IPS DF 19.7 (cell line): ENCODE measurements around the gene PRR15.

Experiments used
- DNase-seq: peaks from one replicate; pipeline ENCODE4 v3.0.0-alpha.2; 2013; ENCODE audit warnings: low read depth, low spot score

The PRR15 gene, protein sequence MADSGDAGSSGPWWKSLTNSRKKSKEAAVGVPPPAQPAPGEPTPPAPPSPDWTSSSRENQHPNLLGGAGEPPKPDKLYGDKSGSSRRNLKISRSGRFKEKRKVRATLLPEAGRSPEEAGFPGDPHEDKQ

DNA sequence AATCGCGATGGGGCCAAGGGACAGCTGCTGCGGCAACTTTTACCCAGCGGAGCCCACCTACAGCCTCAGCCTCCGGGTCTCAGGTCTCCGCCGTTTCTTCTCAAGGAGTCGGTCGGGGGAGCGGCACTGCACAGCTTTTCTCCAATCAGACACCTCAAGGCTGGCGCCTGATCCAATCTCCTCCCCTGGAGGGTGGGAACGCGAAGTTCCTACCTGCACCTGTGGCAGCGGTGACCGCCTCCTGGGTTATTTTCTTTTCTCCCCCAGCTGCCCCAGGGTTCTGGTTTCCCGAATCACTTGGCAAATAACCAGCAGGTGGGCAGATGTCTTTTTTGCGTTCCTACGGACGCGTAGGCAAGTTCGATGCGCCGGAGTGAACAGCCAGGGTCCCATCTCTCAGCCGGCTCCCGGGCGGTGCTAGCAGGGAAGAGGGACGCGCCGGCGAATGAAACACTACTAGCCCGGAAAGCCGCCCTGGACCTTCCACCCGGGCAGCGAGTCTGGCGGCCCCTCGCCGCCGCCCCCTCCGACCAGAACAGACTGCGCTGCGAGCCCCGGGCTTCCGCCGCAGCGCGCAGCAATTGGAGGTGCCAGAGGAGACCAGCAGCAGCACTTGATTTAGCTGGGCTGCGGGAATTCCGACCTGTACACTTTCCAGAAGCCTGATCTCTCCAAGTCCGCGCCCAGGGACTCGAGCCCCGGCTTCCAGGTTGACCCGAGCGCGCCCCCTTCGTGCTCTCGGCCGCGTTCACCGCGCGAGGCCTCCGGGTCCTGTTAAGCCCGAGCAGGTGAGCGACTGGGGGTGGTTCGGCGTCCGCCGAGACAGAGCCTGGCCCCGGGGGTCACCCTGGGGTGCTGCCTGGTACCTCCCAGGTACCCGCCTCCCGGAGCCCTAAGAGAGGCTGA, at the start of gene PRR15:
PRR15 (plus strand) TSS at position 246 of the 906 bp plus-strand sequence. CDS start 2,495 bp downstream, outside the sequence.
- peak; percentile 65 for DNase-seq

DNA sequence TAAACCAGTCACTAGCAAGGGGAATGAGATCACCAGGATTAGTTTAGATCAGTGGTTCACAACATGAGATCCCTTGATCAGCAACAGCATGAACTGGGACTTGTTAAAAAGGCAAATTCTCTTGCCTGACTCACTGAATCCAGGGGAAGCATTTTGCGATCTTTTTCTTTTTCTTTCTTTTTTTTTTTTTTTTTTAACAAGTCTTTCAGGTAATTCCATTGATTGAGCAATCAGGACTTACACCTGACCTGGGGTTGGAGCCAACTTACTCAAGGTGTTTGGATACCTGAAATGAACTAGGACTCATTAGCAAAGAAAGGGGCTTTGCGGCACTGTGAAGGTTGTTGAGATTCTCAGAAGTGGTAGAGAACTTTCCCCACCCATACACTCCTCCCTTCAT, 47.1 kb upstream of the PRR15 start:
- no peak for DNase-seq

DNA sequence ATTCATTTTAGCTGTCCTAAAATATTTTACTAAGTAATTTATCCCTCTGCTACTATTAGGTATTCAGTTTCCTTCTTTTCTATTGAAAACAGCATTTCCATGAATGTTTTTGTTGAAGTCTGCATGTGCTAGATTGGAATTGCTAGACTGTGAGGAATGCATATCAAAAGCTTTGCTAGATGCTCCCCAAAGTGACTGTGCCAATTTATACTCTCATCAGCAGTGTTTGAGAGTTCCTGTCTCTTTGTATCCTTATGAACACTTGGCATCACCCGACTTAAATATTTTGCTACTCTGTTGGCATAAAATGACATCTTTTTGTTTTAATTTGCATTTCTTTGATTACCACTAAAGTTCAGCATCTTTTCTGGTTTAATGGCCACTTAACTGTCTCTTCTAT, 45.0 kb upstream of the PRR15 start:
- DNase-seq, result no peak

DNA sequence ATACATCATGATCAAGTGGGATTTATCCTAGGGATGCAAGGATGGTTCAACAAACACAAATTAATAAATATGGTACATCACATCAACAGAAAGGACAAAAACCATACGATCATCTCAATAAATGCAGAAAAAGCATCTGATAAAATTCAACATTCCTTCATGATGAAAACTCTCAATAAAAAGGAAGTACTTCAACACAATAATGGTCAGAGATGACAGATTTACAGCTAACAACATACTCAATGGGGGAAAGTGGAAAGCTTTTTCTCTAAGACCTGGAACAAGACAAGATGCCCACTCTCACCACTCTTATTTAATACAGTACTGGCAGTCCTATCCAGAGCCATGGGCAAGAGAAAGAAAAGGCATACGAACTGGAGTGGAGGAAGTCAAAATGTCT, 39.9 kb upstream of the PRR15 start:
- DNase-seq, result no peak

DNA sequence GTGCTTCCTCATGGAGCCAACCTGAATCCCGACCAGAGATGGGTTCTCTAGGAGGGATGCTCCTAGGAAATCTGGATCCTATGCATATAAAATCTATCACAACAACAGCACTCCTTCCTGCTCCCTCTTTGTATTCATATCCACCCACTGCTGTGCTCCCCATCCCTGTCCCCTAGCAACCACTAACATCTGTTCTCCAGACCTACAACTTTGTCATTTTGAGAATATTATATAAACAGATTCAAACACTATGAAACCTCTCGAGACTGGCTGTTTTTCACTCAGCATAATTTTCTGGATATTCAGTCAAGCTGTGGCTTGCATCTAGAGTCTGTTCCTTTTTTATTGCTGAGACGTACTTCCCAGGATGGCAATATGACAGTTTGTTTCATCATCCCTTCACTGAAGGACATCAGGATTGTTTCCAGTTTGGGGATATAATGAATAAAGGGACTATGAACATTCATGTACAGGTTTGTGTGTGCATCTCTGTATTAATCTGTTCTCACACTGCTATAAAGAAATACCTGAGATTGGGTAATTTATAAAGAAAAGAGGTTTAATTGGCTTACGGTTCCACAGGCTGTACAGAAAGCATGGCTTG, 36.0 kb upstream of the PRR15 start:
- DNase-seq, result no peak

DNA sequence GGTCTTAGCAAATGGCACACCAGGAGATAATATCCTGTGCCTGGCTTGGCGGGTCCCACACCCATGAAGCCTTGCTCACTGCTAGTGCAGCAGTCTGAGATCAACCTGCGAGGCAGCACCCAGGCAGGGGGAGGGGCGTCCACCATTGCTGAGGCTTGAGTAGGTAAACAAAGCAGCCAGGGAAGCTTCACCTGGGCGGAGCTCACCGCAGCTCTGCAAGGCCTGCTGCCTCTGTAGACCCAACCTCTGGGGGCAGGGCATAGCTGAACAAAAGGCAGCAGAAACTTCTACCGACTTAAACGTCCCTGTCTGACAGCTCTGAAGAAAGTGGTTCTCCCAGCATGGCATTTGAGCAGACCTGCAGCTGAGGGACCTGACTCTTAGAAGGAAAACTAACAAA, 35.1 kb upstream of the PRR15 start:
- DNase-seq, result peak; percentile 33

DNA sequence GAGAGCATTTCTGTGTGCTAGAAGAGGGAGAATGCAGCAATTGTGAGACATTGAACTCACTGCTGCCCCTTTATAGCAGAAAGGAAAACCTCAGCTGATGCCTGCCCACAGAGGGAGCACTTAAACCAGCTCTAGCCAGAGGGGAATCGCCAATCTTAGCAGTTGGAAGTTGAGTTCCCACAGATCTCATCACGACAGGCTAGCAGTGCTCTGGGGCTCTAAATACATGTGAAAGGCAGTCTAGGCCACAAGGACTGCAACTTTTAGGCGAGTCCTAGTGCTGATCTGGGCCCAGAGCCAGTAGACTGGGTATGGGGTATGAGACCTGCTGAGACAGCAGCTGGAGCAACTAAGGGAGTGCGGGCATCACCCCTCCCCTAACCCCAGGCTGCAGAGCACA, 25.2 kb upstream of the PRR15 start:
- no peak for DNase-seq

DNA sequence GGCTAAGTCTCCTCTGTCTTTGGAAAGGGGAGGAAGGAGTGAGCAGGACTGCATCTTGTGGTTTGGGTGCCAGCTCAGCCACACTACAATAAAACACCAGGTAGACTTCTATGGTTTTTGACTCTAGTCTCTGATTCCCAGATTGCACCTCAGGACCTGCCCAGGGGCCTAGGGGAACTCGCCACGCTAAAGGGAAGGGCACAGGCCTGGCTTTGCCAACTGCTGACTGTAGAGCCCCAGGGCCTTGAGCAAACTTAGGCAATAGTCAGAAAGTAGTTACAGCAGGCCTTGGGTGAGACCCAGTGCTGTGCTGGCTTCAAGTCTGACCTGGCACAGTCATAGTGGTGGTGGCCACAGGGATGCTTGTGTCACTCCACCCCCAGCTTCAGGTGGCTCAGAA, 24.2 kb upstream of the PRR15 start:
- DNase-seq, result no peak

DNA sequence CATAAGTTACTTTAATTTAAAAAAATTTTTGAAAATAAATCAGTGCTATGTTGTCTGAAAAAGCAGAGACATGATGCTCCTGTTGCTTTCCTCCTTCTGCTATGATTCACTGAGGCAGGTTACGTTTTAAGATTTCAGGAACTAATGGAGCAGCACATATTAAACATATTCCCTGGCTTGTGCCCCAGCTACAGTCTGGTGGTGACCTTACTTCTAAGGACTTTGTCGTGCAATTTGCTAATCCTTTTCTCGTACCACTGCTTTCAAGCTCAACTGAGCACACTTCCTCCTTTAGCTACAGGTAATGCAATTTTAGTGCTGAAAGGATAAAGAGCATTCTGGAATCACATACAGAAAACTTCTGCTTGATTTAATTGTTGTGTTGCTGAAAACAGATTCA, 16.2 kb upstream of the PRR15 start:
- DNase-seq, result no peak

DNA sequence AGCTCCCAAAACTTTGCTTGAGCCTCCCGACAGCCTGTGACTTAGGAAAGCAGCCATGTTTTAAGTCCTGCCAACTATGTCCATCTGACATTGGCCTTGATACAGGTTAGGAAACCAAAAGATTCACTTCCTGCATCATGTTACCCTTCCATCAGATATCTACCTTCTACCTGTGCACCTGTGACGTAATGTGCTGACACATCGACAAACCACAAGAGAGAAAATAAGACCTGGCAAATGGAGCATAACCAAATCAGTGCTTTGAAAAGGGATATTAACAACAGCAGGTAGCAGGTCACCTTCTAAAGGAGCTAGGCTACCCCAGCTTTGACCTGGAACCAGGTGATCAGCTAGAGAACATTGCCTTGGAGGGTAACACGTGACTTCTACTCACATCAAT, 14.8 kb upstream of the PRR15 start:
- no peak for DNase-seq

DNA sequence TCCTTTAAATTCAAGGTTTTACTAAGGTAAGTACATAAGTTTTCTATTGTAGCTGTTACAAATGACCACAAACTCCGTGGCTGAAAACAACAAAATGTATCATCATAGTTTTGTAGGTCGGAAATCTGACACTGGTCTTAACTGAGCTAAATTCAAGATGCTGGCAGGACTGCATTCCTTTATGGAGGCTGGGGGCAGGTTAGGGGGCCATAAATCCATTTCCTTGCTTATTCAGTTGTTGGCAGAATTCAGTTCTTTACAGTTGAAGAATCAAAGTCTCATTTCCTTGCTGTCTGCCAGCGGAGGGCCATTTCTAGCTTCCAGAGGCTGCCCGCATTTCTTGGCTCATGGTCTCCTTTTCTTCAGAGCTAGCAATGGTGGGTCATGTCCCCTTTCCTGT, 11.2 kb upstream of the PRR15 start:
- no peak for DNase-seq

DNA sequence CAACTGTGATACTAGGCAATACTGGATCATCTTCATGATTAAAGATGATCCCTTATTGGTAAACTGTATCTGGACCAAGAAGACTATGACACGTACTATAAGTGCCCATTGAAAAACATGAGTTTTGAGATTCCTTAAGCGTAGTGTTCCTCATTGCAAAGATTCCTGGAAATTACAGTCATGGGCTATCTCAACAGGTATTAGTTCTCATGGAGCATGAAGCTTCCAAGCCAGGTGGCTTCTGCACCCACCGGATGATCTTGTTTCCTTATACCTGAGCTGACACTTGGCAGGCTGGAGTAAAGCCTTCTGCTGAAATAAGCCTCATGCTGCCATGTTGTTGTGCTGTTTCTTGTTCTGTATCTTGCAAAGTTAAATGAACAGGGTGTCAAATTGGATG, 8.6 kb upstream of the PRR15 start:
- no peak for DNase-seq

DNA sequence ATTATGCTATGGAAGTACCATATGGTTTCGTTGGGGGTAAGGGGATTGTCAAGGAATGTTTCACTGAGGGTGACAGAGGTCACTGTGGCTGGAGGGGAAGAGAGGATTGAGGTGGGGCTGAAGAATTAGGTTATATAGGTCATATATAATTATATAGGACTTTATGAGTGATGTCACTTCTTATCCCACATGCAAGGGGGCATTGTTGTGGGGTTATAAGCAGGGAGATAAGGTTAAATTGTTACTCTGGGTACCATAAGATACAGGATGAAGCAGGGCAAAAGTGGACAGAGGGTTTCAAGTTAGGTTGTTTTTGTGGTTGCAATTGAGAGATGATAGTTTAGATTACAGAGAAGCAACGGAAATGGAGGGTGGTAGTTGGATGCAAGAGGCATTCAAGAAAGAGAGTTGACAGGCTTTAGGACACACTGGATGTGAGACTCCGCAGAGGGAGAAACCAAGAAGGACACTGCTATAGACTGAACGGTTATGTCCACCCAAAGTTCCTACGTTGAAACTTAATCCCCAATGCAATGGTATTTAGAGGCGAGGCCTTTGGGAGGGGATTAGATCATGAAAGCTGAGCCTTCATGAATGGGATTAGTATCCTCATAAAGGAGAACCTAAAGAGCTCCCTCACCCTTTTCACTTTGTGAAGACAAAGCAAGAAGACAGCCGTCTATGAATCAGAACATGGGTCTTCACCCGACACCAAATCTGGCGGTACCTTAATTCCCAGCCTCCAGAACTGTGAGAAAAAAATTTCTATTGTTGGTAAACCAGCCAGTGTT, 7.0 kb upstream of the PRR15 start:
- DNase-seq, result no peak

DNA sequence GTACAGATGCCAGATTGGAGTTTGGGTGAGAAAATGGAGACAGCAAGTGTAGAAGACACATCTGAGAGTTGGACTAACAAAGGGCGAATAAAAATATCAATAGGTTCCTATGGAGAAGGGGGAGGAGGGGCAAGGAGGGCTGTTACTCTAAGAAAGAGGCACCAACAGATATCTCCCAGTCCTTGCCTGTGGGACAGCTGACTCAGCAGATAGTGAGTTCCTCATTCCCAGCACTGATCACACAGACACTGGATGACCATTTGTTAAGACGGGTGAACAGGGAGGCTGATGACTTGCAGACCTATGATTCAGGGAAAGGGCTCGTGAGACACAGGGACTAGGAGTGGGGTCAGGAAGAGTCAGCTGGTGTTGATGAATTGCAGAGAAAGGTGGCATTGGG, 5.7 kb upstream of the PRR15 start:
- no peak for DNase-seq

DNA sequence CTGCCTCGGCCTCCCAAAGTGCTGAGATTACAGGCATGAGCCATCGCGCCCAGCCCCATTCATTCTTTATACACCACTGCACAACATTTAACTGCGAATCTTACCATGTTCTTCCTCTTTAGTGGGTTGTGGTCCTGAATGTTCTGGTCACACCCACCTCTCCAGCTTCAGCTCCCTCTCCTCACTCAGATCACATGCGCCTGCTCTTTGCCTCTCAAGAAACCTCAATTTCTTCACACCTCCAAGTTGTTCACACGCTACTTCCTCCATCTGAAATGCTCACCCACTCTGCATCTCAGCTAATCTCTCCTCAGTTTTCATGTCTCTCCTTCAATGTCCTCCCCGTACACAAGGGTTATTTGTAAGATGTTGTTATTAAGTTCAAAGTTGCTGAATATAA, 2.4 kb upstream of the PRR15 start:
- no peak for DNase-seq

DNA sequence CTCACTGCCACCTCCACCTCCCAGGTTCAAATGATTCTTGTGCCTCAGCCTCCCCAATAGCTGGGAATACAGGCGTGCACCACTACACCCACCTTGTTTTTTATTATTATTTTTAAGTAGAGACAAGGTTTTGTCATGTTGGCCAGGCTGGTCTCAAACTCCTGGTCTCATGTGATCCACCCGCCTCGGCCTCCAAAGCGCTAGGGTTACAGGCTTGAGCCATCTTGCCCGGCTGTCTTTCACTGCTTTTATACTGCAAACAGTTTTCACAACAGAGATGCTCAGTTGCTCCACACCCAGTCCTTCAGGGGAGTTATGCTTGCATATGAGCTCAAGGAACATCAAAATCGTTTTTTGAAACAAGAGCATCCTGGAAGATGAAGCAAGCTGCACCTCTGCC, 1.3 kb upstream of the PRR15 start:
- DNase-seq, result no peak

DNA sequence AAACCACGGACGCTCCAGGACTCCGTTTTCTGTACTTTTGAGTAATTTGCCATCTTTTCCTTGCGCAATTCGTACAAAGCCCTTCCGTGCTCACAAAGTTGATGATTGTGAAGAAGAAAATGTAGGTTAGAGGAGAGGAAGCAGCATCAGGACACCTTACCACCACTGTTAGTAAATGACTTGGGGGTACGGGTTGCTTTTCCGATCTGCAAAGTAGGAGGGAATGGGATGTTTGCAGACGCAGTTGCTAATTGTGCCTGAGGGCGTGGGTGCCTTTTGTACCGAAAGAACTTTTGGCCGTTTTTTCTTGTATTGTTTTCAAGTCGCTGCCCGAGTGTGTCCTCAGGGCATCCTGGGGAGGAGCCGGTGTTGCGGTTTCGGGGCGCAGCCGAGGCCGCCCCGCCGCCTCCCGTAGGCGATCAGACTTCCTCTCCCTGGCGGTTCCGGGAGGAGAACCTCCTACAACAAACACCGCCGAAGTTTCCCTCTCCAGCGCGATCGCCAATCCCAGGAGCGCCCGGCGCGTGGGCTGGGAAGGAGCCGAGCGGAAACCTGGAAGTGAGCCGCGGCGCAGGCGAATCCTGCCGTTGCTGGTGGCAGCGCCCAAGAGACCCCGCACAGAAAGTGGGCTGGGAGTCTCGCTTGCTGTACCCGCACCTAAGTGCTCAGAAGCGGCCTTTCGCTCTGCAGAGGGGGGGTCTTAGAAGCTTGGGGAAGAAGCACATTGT, 1.0 kb downstream of the PRR15 start:
- no peak for DNase-seq

DNA sequence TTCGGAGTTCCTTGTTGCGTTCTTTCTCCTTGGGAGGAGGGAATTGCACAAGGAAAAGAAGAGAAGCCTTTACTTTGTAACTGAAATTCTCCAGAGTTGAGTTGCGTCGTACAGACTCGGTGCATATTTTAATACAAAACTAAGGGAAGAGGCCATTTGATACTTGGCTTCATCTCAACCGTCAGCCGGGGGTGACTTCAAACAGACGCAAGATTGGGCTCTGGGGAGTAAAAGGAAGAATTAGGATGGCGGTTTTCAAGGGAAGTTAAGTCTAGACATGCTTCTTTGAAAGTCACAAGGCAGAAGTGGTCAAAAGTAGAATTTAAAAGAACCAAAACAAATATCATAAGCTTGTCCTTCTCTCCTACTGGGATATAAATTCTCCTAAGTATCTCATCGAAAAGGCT, 1.6 kb downstream of the PRR15 start:
- DNase-seq, result no peak

DNA sequence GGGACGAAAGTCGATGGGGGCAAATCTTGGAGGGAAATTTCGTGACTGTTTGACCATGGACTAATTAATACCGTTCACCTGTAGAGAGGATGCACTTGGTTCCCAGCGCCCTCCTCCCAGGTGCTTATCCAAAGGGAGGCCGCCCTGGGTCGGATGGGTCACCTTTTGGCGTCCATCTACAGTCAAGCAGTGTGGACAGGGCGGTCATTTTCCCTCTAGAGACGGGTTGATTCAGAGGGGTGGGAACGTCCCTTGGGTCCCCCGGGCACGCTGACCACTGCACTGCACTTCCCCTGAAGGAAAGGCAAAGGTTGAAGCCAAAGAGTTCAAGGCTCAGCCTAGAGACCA, 2.0 kb downstream of the PRR15 start:
- DNase-seq, result no peak

DNA sequence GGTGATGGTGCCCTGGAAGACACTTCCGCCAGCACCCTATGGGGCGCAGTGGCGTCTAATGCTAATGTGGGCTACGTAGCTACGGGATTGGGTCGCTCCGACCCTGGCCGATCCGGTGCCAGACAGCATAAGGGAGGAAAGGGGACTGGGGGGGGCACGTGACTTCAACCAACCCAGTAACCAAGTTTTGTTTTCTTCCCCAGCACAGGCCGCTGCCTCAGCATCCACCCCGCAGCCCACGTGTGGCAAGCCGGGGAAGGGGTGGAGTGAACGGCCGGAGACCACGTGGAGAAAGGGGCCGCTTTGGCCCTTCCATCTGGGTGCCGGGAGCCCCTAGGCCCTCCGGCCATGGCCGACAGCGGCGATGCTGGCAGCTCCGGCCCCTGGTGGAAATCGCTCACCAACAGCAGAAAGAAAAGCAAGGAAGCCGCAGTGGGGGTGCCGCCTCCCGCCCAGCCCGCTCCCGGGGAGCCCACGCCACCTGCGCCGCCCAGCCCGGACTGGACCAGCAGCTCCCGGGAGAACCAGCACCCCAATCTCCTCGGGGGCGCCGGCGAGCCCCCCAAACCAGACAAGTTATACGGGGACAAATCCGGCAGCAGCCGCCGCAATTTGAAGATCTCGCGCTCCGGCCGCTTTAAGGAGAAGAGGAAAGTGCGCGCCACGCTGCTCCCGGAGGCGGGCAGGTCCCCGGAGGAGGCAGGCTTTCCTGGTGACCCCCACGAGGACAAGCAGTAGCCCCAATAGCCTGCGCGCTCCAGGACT, 2.5 kb downstream of the PRR15 start:
- no peak for DNase-seq

DNA sequence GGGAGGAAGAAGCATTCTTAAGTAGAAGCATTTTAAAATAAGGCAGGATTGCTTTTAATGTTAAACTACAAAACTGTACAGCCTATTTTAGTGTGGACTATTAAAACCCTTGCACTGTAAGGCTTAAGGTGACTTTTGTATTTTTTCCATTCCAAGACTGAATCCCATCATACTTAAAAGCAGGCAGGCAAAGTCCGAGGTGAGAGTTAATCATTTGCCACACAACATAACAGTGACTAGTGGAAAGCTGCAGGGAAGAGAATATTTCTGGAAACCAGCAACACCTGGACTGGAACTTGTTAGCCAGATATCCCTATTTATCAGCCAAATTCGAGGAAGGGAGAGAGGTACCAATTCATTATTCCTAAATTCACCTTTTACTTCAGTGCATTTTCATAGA, 3.5 kb downstream of the PRR15 start:
- no peak for DNase-seq
